HG02981 (cell line): Measurements from ENCODE around the gene MFRP.

Source experiments
- ATAC-seq: cut with Tn5 transposase; IDR thresholded peaks from one replicate; pipeline ENCODE4 v1.9.1; 2021; ENCODE audit warnings: mild to moderate bottlenecking, moderate library complexity; ENCODE audit not compliant: unreplicated experiment

Gene MFRP

DNA sequence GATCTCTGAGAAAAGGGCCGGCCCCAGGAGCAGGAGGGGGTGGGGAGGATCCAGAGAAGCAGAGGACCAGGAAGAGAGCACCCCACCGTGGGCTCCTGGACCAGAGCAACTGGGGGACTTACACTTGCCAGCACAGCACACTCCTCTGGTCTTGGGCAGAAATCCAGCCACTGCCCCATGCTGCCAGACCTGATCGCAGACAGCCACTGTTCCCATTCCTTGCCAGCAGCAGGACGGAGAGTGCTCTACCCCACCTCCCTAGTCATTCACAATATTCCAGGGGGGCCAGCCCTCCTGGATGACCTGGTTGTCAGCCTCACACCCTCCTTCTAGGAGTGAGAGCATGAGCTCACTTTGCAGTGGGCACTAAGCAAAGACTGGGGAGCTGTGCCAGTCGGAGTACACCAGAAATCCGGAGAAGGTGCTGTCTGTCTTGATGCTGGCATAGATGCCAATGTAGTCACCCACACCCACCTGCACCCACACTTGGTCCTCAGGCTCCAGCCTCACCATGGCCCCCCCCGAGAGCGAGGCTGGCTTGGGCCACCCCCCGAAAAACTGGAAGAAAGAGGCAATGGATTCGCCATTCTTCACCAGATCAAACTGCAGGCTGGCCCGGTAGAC lies 7.4 kb downstream of the MFRP start:
- ATAC-seq: no peak

DNA sequence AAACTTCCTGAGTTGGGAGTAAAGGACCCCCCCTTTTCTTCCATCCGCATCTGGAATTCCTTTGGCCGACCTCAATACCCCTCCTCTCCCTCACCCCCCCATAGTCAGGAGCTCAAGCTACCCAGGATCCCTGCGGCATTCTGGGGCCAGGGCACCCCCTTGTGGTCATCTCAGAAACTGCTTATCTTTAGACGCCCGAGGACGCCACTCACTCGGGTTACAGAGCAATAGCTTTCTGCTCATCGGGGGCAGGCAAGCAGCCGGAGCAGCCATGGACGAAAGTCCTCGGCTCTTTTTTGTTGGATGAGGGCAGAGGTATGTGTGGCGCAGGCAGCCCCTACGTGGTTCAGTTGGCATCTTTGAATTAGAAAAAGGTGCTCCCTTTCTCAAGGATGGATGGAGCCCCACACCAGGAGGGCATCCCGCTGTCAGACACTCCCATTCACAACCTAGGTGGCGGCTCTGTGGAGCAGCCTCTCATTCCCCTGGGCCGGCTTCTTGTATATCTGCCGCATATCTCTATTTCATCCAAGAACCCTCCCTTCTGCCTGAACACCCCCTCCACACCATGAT lies 8.1 kb downstream of the MFRP start:
- peak; percentile 28 for ATAC-seq

DNA sequence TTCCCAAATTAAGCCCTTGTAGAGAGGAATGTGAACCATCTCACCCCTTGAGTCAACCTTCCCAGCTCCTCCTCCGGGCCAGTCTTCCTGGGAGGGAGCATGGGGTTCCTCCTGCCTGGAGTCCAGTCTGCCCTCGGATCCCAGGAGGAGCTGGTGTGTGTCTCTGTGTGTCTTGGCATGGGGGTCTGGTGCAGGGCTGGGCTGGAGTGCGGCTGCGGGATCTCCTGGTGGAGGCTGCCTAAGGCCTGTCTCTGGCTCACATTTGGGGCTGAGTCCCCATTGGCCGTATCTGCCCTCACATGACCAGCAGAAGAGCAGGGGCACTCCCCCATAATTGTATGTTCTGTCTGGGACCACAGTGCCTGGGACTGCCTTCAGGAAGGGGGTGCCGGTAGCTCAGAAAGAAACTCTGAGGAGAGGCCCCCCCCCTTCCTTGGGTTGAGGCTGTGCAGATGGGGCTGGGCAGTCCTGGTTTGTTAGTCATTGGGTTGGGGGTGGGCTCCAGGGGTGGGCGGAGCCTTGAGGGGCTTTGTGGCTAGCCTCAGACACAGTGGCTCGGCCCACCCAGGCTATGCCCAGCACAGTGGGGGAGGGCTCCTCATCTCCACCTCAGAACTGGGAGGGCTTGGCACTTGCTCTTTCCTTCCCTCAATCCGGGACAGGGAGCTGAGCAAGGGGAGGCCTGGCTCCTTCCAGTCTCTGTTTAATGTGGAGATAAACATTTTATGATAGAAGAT lies 8.8 kb downstream of the MFRP start:
- ATAC-seq: no peak

DNA sequence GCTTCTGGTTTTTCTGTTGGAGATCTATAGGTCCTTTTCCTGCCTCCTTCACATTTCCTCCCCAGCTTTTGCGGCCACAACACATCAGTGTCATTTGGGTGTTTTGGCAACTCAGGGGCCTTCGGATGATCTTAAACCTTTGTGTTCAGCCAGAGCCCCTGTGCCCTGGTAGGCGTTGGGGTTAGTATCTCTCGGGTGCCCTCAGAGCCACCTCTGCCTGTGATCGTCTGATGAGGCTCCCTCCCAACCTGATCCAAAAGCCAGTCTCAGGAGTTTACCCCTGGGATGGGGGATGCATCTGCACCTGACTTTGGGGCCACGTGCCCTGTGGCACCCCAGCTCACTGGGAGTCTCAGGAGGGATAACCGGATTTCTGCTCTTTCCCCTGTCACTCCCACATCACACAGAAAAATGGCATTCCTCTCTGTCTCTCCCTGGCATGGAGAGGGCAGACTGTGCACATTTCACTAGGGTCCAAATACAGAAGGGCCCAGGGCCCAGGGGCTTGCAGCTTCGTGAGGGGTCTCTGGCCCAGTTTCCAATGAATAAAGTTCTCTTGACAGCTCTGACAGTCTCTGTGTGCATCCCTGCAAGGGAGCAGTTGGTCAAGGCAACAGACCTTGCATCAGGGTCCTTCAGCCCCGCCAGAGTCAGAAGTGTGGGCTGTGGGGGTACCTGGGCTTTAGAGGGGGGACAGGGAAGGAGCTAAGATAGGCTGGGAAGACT lies 9.6 kb downstream of the MFRP start:
- no peak for ATAC-seq

DNA sequence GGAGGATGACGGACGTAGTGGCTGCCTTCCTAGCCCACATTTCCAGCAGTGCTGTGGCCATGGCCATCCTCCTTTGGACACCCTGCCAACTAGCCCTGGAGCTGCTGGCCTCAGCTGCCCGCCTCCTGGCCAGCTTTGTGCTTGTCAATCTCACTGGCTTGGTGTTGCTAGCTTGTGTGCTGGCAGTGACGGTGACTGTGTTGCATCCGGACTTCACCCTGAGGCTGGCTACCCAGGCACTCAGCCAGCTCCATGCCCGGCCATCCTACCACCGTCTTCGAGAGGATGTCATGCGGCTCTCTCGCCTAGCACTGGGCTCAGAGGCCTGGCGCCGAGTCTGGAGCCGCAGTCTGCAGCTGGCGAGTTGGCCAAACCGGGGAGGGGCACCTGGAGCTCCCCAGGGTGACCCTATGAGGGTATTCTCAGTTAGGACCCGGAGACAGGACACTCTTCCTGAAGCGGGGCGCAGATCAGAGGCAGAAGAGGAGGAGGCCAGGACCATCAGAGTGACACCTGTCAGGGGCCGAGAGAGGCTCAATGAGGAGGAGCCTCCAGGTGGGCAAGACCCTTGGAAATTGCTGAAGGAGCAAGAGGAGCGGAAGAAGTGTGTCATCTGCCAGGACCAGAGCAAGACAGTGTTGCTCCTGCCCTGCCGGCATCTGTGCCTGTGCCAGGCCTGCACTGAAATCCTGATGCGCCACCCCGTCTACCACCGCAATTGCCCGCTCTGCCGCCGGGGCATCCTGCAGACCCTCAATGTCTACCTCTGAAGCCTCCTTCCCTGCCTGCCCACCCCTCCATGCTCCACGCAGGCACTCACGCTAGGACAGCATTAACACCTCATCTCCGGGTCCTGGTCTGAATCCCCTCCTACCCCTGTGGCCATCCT lies 10.6 kb downstream of the MFRP start:
- no peak for ATAC-seq

DNA sequence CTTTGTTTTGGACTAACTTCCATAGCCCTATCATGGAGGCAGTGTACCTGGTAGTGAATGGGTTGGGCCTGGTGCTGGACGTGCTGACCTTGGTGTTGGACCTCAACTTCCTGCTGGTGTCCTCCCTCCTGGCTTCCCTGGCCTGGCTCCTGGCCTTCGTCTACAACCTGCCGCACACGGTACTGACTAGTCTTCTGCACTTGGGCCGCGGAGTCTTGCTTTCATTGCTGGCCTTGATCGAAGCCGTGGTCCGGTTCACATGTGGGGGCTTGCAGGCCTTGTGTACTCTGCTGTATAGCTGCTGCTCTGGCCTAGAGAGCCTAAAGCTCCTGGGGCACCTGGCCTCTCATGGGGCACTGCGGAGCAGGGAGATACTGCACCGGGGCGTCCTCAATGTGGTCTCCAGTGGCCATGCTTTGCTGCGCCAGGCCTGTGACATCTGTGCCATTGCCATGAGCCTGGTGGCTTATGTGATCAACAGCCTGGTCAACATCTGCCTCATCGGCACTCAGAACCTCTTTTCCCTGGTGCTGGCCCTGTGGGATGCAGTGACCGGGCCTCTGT lies 11.3 kb downstream of the MFRP start:
- ATAC-seq: no peak

DNA sequence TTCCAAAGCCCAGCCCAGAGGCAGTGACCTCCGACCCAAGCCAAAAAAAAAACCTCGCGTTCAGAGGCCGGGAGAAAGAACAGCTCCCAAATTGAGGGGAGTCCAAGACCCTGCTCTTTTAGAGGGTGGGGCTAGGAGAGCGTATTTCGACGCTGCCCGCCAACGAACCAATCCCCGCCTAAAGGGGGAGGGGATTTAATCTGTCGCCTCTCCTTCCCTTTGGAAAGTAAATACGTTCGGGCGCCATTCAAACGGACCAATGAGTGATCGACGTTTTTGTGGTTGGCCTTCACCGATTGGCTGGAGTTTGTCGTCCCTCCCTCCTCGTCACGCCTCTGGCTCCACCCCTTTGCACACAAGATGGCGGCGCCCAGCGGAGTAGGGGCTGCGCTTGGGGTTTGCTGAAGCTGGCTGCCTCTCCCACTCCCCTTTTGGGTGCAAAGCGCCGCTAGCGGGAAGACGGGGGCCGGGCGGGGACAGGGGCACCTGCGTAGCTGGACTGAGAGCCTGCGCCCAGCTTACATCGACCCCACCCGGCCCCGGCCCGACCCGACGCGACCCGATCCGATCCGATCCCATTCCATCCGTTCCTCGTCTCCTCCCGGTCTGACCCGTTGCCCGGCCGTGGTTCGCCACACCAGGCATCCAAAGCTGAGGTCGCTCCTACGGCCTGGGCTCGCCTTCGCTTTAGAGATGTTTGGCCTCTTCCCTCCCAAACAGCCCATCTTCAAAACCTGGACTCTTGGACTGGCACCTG lies 12.2 kb downstream of the MFRP start, which contains the start of gene RNF26:
Gene RNF26, plus strand, starts transcription at position 354 of the 757 bp plus-strand sequence. CDS start 596 bp downstream, outside the sequence.
- peak; percentile 96 for ATAC-seq

DNA sequence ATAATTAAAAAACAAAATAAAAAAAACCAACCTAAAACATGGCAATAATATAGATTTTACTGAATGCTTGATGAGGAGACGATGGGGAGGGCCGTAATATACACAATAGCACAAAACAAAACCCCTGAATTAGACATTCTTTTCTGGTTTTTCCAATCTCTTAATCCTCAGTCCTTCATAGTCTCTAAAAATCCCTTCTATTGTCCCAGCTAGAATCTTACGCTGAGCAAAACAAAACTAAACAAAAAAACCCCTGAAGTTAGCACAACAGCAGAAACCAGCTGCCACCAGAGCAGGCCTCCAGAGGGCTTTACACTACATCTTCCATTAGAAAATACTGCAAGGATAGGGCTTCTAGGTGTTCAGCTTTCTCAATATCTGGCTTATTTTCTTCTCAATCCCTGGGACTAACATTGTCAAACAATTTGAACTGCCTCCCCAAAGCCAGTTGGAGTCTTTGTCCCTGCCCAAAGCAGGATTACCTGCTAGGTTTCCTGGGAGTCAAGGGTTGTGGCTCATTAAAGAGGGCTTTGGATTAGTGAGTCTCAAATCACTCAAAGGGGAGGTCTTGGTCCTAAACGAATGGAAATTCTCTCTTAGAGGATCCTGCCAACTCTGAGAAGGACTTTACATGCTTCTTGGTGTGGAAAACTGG lies 14.3 kb downstream of the MFRP start:
- ATAC-seq: no peak

DNA sequence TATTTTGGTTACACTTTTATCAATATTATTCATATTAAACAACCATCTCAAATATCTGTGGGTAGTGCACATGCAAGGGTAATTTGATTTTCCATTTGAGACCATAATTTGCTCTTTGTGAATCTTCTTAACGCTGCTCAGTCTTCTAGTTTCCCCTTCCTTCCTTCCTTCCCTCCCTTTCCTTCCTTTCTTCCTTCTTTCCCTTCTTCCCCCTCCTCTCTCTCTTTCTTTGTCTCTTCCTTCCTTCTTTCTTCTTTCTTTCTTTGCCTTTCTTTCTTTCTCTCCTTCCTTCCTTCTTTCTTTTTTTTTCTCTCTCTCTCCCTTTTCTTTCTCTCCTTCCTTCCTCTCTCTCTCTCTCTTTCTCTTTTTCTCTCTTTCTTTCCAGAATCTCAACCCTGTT lies 16.3 kb downstream of the MFRP start:
- no peak for ATAC-seq

DNA sequence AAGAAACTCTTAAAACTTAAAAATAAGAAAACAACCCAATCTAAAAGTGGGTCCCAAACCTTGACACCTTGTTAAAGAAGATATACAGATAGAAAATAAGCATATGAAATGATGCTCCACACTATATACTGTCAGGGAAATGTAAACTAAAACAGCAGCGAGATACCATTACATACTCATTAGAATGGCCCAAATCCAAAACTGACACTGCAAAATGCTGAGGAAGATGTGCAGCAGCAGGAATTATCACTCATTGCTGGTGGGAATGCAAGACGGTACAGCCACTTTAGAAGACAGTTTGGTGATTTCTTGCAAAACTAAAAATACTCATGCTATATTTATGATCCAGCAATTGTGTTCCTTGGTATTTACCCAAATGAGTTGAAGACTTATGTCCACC lies 17.2 kb downstream of the MFRP start:
- no peak for ATAC-seq

DNA sequence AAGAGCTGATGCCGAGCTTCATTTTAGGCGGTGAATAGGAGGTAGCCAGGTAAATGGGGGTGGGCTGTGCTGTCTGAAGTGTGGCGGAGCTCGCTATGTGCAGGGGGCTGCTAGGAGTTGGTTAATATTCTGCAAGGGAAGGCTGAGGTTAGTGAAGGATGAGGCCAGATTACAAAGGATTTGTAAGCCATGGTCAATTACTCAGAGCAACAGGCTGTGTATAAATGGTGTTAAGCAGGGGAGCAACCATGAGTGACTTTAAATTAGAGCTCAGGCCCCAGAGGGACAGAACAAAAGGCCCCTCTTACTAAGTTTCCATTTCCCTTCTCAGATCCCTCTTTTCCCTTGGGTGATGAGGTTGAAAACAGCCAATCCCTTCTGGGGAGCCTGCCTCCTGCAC lies 22.3 kb downstream of the MFRP start:
- no peak for ATAC-seq

DNA sequence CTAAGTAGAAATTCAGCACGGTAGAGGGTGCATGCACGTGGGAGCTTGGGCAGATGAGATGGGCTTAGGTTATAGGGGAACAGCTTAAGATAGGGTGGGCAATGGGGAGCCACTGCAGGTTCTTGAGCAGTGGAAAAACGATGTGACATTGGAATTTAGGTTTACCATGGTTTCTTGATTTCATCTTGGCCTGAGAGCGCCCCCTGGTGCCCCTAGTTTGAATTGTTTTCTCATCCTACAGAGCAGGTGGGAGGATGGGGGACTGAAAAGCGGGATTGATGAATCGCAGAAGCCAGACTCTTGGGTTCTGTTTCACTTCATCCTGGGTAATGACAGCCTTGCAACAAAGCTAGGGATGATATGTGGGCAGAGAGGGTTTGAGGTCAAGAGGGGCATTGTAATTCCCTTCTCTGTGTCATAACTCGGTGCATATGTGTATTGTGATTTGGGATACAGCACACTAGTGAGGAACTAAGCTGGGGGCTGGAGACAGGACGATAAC lies 22.9 kb downstream of the MFRP start:
- ATAC-seq: no peak

DNA sequence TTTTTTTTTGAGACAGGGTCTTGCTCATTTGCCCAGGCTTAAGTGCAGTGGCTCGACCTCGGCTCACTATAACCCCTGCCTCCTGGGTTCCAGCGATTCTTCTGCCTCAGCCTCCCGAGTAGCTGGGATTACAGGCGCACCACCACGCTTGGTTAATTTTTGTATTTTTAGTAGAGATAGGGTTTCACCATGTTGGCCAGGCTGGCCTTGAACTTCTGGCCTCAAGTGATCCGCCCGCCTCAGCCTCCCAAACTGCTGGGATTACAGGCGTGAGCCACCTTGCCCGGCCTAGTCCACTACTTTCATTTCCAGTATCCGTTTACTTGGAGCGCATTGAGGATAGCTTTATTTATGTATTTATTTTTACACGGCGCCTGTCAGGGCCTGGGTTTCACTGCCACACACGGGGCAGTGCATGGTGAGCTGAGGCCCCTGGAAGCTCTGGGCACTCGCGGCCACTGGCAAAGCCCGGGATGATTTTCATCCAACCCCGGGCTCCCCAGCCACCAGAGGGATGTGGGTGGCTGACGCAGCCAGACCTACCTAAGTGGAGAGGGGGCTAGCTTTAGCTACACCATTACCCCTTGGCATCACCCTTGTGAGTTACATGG lies 23.5 kb downstream of the MFRP start:
- ATAC-seq: no peak

DNA sequence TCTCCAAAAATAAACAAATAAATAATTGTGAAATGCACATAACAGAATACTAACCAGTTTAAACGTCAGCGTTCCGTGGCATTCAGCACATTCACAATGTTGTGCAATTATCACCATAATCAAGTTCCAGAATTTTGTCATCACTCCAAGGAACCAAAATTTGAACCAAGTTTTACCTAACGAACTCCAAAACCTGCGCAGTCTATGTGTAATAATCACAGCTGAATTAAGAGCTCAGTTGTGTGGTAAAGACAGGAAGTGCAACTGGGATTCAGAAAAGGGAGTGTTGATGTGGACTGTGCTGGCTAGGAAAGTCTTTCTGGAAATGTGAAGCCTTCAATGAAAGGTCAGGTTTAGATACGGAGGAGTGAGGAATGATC lies 24.2 kb downstream of the MFRP start:
- no peak for ATAC-seq

DNA sequence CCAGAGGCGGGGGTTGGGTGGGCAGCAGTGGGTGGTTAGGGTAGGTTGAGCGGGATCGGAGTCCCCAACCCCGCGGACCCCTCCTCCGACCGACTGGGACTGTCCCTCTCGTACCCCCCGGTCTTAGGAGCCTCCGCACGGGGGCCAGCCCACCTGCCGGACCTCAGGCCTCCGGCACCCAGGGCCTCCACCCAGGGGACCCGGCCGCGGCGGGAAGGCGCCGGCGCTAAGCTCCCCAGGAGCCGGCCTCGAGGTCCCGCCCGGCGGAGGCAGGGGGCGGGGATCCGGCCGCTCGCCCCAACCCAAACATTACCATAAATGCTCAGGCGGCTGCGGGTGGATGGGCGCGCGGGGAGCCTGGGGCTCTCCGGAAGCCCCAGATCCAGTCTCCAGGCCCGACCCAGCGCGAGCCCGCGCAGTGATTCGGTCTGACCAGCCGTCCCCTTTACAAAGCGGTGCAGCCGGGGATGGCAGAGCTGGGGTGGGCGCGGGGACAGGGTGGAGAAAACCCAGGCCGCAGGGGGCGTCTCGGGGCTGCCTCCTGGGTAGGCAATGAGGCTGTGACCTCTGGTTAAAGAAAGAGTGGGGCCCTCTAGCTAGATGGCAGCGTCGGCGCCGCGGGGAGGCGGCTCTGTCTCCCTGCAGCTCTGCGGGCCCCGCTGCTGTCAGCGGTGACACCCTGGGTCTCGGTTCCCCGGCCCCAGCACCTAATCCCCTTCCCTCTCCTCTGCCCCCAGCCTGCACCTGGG lies 25.6 kb downstream of the MFRP start:
- ATAC-seq: peak; percentile 40

DNA sequence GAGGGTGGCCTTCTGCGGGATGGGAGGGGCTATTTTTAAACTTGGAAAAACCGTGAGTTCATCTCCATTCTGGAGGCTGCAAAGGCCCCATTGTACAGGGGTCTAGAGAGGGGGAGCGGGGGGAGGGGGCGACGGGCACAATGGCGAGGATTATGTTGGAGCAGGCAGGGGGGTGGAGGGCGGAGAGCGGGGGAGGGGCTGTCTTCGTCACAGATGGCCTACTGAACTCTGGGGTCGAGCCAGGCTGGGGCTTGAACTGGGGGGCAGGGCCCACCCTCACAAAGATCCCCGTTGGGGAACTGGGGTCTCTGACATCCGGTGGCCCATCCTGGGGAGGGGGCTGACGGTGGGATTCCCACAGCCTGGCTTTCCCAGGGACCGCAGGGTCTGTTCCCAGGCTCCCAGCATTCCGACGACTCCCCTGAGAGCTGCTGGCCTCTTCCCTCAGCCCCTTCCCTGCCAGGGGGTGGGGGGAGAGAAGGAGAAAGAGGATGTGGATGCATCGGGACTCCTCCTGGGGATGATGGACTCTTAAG lies 26.2 kb downstream of the MFRP start:
- ATAC-seq: no peak

DNA sequence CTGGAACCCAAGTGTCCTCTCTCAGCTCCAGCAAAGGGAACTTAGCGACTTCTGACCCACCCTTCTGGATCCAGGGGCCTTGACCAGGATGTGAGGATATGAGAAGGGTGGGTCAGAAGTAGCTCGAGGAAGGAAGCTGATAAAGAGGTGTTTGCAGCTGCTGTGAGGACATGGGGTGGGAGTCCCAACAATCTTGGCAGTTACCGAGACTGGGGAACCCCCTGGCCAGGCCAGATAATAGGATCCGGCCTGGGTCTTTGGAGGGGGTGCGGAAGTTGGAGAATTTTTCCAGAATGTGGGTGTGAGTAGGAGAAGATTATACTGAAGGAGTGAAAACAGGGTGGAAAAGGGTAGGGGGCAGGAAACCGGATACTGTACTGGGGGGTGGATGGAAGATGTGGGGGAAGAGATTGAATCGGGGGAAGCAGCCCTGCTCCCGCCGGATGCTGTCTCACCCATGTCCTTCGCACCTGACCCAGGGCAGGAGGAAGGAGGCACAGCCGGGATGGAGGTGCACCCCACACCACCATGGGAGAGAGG lies 26.7 kb downstream of the MFRP start:
- no peak for ATAC-seq
